ENCODE results near the gene CDRT15.
"Not testable (repeated sequence)": the region's sequence is repeated elsewhere in the genome, so short reads cannot be mapped to it uniquely, and the experiment has no call there.

Gene CDRT15

DNA sequence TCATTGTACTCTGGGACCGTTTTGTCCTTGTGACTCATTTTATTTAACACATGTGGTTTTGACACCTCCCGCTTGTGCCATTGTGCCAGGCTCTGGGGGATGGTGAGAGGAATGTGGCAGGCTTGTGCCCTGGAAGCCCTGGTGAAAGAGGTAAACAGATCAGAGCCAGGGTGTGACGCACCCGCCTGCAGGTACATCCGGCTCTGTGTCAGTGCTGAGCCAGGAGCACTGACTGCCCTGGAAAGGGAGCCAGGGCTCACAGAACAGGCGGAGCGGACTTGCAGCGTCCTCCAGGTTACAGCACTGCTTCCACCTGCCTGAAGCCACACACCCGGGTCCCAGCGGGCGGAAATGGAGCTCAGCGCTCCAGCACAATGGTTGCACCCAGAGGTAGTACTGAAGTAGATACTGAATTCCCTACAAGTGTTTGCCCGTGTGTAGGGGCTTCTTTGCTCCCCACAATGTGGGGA lies 30.6 kb downstream of the CDRT15 start:
- DNase-seq: no peak

GRCh38 chr17:14205380-14205779 lies 31.3 kb downstream of the CDRT15 start:
- no peak for DNase-seq

- no peak for DNase-seq
Measured at GRCh38 chr17:14204546-14204945, 32.1 kb downstream of the CDRT15 start.

GRCh38 chr17:14204084-14204483 lies 32.6 kb downstream of the CDRT15 start:
- DNase-seq: no peak

- no peak for DNase-seq
Measured at GRCh38 chr17:14203388-14203787, 33.3 kb downstream of the CDRT15 start.

DNA sequence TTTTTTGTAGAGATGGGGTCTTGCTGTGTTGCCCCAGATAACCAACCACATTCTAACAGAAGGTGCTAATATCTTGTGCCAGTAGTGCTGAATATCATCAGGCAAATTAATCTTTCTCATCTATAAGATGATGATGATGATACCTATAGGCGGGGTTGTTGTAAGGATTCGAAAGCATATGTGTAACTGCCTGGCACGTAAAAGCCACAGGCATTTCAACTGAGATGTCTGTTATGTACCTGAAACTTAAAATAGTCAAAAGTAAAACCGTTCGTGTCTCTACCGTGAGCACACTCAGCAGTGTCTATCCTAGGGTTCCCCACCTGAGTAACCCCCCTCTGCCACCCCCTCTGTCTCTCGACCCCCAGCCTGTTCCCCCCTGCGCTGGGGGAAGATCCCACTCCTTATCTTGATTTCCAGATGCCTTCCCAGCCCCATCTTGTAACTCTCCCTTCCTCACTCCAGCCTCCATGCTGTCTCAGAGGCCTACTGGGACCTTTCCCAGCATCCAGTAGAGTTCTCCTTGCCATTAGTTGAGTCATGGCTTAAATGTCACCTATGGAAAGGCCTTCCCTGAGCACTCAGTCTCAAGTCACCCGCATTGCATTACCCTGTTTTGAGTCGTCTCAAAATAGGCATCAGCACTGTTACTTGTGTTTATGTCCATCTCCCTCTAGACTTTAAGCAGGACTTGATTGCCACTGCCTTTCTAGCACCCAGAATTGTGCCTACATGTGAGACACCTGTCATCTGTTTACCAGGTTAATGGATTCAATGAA lies 34.1 kb downstream of the CDRT15 start:
- DNase-seq: no peak

- no peak for DNase-seq
Measured at GRCh38 chr17:14201988-14202380, 34.7 kb downstream of the CDRT15 start.

GRCh38 chr17:14201021-14201987 lies 35.4 kb downstream of the CDRT15 start:
- no peak for DNase-seq

DNA sequence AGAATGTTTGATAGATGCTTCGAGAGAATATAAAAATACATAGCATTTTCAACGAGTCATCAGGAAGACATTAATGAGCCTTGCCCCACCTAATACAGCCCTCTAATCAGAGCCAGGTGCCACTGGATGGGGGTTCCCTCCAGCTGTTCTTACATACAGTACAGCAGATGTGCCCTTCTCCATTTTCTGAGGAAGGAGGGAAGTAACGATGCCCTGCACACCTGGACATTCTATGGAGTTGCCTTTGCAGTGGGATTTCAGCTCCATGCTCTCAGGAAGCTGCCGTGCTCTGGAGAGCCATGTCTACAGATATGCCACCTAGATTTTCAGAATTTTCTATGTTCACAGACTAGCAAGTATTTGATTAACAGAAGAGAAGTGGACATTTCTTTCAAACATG lies 36.3 kb downstream of the CDRT15 start:
- DNase-seq: no peak

- DNase-seq: no peak
Measured at GRCh38 chr17:14199601-14200000, 37.1 kb downstream of the CDRT15 start.

DNA sequence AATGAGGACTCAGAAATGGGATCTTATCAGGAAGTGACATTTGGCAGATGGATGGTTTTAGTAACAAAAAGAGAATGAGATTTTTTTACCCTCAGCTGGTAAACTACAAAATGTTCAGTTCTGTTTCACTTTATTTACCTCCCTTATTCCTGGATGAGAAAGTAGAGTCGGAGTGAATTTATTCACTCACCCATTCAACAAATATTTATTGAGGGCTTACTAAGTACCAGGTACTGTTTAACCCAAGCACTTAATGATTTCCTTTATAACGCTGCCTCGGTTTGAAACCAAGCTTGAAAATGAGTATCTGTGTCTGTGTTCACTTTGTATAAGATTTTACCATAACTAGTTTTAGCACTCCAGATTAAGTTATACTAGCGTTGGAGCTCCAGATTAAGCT lies 38.1 kb downstream of the CDRT15 start:
- no peak for DNase-seq

DNA sequence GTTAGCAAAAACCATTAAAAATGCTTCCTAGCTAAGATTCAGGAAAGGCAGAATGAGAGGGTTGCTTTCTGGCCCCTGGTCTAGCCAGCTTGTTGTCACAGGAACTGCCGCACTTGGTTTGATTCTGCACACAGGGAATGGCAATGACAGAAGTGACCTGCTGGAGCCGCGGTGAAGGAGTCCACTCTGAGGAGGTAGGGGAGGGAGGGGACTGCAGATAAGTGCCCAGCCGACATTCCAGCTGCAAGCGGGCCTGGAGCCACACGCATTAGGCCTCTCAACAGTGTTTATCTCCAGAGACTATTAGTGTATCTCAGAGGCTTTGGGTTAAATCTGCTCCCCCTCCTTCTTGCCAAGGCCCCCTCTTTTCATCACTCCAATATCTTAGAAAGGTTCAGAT lies 38.6 kb downstream of the CDRT15 start:
- DNase-seq: no peak

DNA sequence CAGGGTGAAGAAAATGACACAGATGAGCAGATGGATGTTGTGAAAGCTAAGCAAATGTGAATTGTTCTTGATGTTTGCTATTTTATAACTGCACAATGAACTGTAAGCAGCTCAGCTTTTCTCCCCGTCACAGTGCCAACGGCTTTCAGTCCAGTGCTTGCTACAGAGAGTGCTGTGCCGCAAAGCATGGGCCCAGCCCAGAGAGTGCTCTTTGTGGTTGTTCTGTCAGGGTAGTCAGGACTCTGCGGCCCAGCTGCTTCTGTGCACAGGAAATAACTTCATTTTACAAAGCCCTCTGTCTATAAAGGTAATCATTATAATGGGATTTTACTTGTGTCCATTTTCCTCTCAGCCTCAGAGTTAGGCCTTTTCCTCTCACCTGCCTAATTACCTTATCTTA lies 39.1 kb downstream of the CDRT15 start:
- no peak for DNase-seq

GRCh38 chr17:14197057-14197456 lies 39.6 kb downstream of the CDRT15 start:
- DNase-seq: no peak

GRCh38 chr17:14196377-14196997 lies 40.2 kb downstream of the CDRT15 start:
- DNase-seq: no peak

GRCh38 chr17:14192636-14193344 lies 43.9 kb downstream of the CDRT15 start:
- DNase-seq: not testable (repeated sequence)

GRCh38 chr17:14192039-14192438 lies 44.6 kb downstream of the CDRT15 start:
- not testable (repeated sequence) for DNase-seq

- not testable (repeated sequence) for DNase-seq
Measured at GRCh38 chr17:14191469-14191868, 45.2 kb downstream of the CDRT15 start.

- DNase-seq: not testable (repeated sequence)
Measured at GRCh38 chr17:14190774-14191173, 45.9 kb downstream of the CDRT15 start.

GRCh38 chr17:14186443-14186842 lies 50.2 kb downstream of the CDRT15 start:
- not testable (repeated sequence) for DNase-seq

Measured in DMS53 (cell line).